Fibroblast of skin of back (primary cell): ENCODE data around the gene FSCN2.

Source experiments
- DNase-seq: peaks from one replicate; pipeline ENCODE4 v3.0.0-alpha.2; 2013

Gene FSCN2

GRCh38 chr17:81540676-81541027 lies 12.5 kb downstream of the FSCN2 start:
- DNase-seq = no peak

- no peak for DNase-seq
Measured at GRCh38 chr17:81541123-81541522, 12.9 kb downstream of the FSCN2 start.

GRCh38 chr17:81542431-81543338 lies 14.5 kb downstream of the FSCN2 start:
- DNase-seq = no peak

- DNase-seq = no peak
Measured at GRCh38 chr17:81543339-81543675, 15.1 kb downstream of the FSCN2 start.

GRCh38 chr17:81543756-81544155 lies 15.6 kb downstream of the FSCN2 start:
- no peak for DNase-seq

GRCh38 chr17:81544281-81544974 lies 16.3 kb downstream of the FSCN2 start:
- no peak for DNase-seq

GRCh38 chr17:81545160-81545949 lies 17.2 kb downstream of the FSCN2 start:
- DNase-seq = no peak

- DNase-seq = no peak
Measured at GRCh38 chr17:81546906-81547613, 18.9 kb downstream of the FSCN2 start.

GRCh38 chr17:81547614-81547982 lies 19.4 kb downstream of the FSCN2 start:
- no peak for DNase-seq

- no peak for DNase-seq
Measured at GRCh38 chr17:81549031-81549557, 20.9 kb downstream of the FSCN2 start.

GRCh38 chr17:81549826-81550225 lies 21.6 kb downstream of the FSCN2 start:
- no peak for DNase-seq

- DNase-seq = no peak
Measured at GRCh38 chr17:81550285-81550684, 22.1 kb downstream of the FSCN2 start.

GRCh38 chr17:81550830-81551457 lies 22.8 kb downstream of the FSCN2 start:
- no peak for DNase-seq

GRCh38 chr17:81551458-81552243 lies 23.5 kb downstream of the FSCN2 start:
- DNase-seq = no peak

GRCh38 chr17:81552244-81553017 lies 24.3 kb downstream of the FSCN2 start, which contains the start of gene FAAP100:
Gene FAAP100 (minus strand): TSS chr17:81552353. CDS start chr17:81552330, 23 bp downstream.
- DNase-seq = peak; percentile 80

- peak; percentile 82 for DNase-seq
Measured at GRCh38 chr17:81553018-81553615, 24.9 kb downstream of the FSCN2 start.

- peak; percentile 95 for DNase-seq
Measured at GRCh38 chr17:81553616-81554181, 25.5 kb downstream of the FSCN2 start.

GRCh38 chr17:81556175-81556691 lies 28.1 kb downstream of the FSCN2 start:
- DNase-seq = peak; percentile 65

- DNase-seq = no peak
Measured at GRCh38 chr17:81556863-81557262, 28.7 kb downstream of the FSCN2 start.
